Kidney (tissue), 14 donors: Measurements from ENCODE around the gene NRP2. TPM values are rescaled to one million over a fixed set of nuclear protein-coding genes. Genes with fewer than 3 reads are reported as not detected.

Source experiments
- DNase-seq, 5 donors: peaks; one replicate each; pipeline ENCODE4 v3.0.0-alpha.2; 2013 to 2020
- FAIRE-seq: peaks from 2 replicates; lab custom pipeline; 2012; peaks lifted over from hg19 to GRCh38; lab: Jason Lieb, UNC
- H3K27ac ChIP-seq, 2 donors: one replicate each; pipeline ENCODE4 v1.7.0; 2013; ENCODE audit warnings: low read depth in 2 of 2, low read length in 2 of 2, inconsistent platforms in 1 of 2
- H3K27me3 ChIP-seq: one replicate; pipeline ENCODE4 v1.7.1; 2013; ENCODE audit warnings: low read length, inconsistent platforms; ENCODE audit not compliant: control insufficient read depth, insufficient read depth
- H3K36me3 ChIP-seq, 3 donors: one replicate each; pipeline versions ENCODE4 v1.7.0 to v1.7.1; 2013; ENCODE audit warnings: low read length in 3 of 3, control low read depth in 1 of 3, inconsistent platforms in 1 of 3; ENCODE audit not compliant: insufficient read depth in 3 of 3, control insufficient read depth in 2 of 3
- H3K4me1 ChIP-seq, 3 donors: one replicate each; pipeline versions ENCODE4 v1.7.0 to v1.7.1; 2013; ENCODE audit warnings: low read length in 3 of 3, inconsistent platforms in 1 of 3, low read depth in 1 of 3; ENCODE audit not compliant: control insufficient read depth in 2 of 3, insufficient read depth in 2 of 3
- H3K4me3 ChIP-seq, 3 donors: one replicate each; pipeline versions ENCODE4 v1.7.0 to v1.8.1; 2013; ENCODE audit warnings: low read length in 3 of 3, control low read depth in 1 of 3, inconsistent platforms in 1 of 3
- H3K9ac ChIP-seq, 3 donors: one replicate each; pipeline versions ENCODE4 v1.7.0 to v1.7.1; 2013; ENCODE audit warnings: low read length in 3 of 3, control low read depth in 1 of 3, inconsistent platforms in 1 of 3
- H3K9me3 ChIP-seq, 3 donors: one replicate each; pipeline versions ENCODE4 v1.7.0 to v1.7.1; 2013; ENCODE audit warnings: low read length in 3 of 3, control low read depth in 1 of 3, inconsistent platforms in 1 of 3; ENCODE audit not compliant: control insufficient read depth in 2 of 3, insufficient read depth in 1 of 3
- CTCF ChIP-seq: IDR thresholded peaks from 3 replicates; pipeline ENCODE4 v1.5.1; 2012; ENCODE audit warnings: mild to moderate bottlenecking, moderate library complexity, borderline replicate concordance; ENCODE audit not compliant: insufficient read depth; ENCODE audit errors: extremely low read depth
- intact Hi-C: fragments of 100-400 bp; cut with DNase I; formaldehyde crosslinking; loops from one replicate; pipeline ENCODE4 v1.11.1; 2022
- polyA plus RNA-seq: library from polyadenylated mRNA; stranded (reverse); fragments of 350-450 nt; fragmentation: Illumina TruSeq; extraction: RNeasy Lipid Tissue Mini Kit (QIAGEN cat#74804); gene quantifications from one replicate; pipeline ENCODE4 v1.2.3, GENCODE V29; 2014; ENCODE audit warnings: low read depth, low replicate concordance; ENCODE audit not compliant: insufficient read depth
- total RNA-seq: library from RNA; stranded (reverse); fragmentation: NEBNext Ultra II Directional; extraction: Animal tissue kit (Norgen Biotek cat#: 25700); gene quantifications from one replicate; pipeline ENCODE4 v1.2.1, GENCODE V29; 2021
- donor health status: control.
- donor health status: control.
- donor health status: control.
- donor health status: control.
- donor health status: control.
- donor health status: DM: yes; HTN: yes; CAD: no.
- donor health status: Normal renal cell carcinoma (clear cell type).

Gene NRP2
- total and polyA plus RNA-seq, 2 donors from 2014 or later, result 2.3 to 37.7 TPM

DNA sequence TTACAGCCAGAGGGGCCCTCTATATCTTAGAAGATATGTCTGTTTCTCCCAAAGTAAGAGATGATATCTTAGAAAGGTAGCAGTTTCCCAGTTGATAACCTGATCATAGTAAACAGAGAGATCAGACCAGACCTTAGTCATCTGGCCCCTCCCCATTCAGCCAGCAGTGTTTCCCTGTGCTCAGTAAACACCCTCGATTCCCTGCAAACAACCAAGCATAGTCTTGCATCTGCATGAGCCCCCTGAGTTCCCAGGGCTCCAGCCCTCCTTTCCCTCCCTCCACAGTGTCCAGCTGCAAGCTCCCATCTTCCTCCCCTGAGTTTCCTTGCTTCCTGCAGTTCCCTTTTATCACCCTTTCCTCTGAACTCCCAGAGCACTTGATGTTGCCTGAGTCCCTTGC is 20.3 kb downstream of the NRP2 start:
- Histone ChIP-seq H3K9ac (no peak overlapping the region), H3K27ac (no peak overlapping the region), H3K27me3 (no peaks in the 10 kb centered on the region), H3K4me3 (no peak overlapping the region), H3K36me3 (no peaks in the 10 kb centered on the region), H3K4me1 (peaks cover 3 to 20% (median 13%) of the 10 kb centered on the region in 3 donors), H3K9me3 (no peaks in the 10 kb centered on the region)
- DNase-seq, result no peak
- no peak for TF ChIP-seq CTCF
- FAIRE-seq, result no peak
- intact Hi-C loops, result no loop called here

GRCh38 chr2:205703471-205704126 is 21.3 kb downstream of the NRP2 start:
- Histone ChIP-seq H3K36me3 (no peaks in the 10 kb centered on the region), H3K4me1 (peaks cover 3 to 20% (median 13%) of the 10 kb centered on the region in 3 donors), H3K4me3 (no peak overlapping the region), H3K9ac (no peak overlapping the region), H3K27me3 (no peaks in the 10 kb centered on the region), H3K9me3 (no peaks in the 10 kb centered on the region), H3K27ac (peak overlapping the region in 1 of 2 donors; percentile 2)
- FAIRE-seq (no peak), DNase-seq (no peak)
- intact Hi-C loops, result no loop called here
- no peak for TF ChIP-seq CTCF

DNA sequence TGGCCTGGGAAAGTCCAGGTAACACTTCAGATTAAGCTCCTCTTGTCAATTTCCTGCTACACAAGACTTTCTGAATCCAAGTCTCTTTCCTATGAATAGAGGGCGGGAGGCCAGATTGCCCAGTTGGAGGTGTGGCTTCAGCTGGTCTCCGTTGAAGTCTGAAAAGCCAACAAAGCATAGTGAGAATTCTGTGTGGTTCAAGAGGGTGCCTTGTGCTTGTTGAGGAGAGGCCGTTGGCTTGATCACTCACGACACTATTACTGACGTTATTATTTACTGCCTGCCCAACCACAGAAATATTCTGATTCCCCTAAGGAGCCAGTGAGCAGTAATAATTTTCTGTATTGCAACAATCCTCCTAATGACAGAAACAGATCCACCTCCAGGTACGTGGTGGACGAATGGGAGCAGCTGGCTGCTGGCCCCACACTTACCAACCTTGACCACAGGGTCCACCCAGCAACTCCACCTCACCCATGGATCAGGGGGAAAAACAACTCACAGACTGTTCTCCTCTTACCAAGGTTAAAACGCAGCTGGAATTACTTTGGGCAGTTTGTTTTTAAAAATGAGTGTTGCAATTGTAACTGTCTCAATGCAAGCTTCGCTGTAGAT is 21.9 kb downstream of the NRP2 start:
- Histone ChIP-seq H3K9ac (no peak overlapping the region), H3K4me1 (peaks cover 3 to 17% (median 12%) of the 10 kb centered on the region in 3 donors), H3K9me3 (no peaks in the 10 kb centered on the region), H3K27me3 (no peaks in the 10 kb centered on the region), H3K4me3 (no peak overlapping the region), H3K27ac (no peak overlapping the region), H3K36me3 (no peaks in the 10 kb centered on the region)
- FAIRE-seq, result no peak
- intact Hi-C loops, result no loop called here
- DNase-seq, result no peak
- TF ChIP-seq CTCF, result no peak
